ENCODE data around the gene VMO1. TPM values are rescaled to one million over a fixed set of nuclear protein-coding genes. Genes with fewer than 3 reads are reported as not detected.

The VMO1 gene
- polyA plus RNA-seq, 3 donors, result 0.39 to 0.74 (median 0.65) TPM

DNA sequence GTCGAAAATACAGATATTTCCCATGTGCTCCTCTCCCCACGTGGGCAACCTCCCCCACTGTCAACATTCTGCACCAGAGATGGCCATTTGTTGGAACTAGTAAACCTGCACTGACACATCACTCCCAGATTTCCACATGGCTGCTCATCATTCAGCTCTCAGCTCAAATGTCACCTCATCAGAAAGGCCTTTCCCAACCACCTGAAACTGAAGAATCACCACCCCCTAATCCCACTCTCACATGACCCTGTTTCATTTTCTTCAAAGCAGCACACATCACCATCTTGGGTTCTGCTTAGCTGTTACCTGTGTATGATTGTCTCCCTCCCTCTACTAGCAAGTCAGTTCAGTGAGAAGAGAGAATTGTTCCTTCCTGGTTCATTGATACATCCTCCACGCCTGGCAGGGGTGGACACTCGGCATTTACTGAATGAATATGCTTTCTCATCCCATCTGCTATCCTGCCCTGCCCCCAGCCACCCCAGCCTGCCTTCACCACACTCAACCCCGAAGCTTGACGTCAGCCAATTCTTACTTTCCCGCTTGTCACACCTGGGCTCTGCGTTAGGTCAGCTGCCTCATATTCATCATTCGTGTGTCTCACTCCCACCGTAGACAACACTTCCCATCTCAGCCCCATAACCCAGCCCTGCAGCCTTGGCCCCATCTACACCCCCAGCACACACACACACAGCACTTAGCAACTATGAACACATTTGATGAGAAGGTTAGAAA lies 14.5 kb upstream of the VMO1 start:
- DNase-seq, result no peak

DNA sequence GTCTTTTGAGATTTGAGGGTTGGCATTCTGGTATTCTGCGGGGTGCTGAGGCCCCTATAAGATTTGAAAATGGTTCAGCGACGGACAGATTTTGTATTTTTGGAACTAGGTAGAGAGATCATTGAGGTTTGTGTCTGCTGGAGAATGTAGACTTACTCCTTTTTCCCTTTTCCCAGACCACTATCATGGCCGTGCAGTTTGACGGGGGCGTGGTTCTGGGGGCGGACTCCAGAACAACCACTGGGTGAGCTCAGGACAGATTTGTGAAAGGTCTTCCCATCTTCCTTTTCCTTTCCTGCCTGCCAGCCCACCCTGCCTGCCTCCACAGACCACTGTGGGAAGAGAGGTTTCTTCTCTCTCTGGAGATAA lies 10.4 kb upstream of the VMO1 start:
- DNase-seq, result no peak

DNA sequence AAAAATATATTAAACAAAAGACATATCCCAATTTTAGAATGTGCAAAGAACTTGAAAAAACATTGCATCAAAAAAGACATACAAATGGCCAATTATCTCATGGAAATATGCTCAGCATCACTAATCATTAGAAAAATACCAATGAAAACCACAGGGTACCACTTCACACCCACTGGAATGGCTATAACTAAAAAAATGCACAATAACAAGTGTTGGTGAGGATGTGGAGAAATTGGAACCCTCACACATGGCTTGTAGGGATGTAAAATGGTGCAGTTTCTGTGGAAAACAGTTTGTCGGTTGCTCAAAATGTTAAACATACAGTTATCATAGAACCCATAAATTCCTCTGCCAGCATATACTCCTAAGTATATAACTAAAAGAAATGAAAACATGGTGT lies 9.0 kb upstream of the VMO1 start:
- DNase-seq, result no peak

DNA sequence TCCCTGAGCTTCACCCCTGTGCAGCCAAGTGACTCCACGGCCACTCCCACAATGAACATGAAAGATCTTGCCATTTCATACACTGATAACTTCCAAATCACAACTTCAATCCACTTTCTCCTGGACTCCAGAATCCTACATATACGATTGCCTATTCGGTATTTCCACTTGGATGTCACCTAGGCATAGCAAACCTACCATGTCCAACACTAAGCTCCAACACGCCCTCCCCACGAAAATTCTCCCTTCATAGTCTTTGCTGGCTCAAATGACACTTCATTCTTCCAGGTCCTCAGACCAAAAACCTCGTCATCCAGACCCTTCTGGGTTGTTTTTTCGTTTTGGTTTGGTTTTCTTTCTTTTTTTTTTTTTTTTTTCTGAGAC lies 4.5 kb upstream of the VMO1 start:
- DNase-seq, result no peak

DNA sequence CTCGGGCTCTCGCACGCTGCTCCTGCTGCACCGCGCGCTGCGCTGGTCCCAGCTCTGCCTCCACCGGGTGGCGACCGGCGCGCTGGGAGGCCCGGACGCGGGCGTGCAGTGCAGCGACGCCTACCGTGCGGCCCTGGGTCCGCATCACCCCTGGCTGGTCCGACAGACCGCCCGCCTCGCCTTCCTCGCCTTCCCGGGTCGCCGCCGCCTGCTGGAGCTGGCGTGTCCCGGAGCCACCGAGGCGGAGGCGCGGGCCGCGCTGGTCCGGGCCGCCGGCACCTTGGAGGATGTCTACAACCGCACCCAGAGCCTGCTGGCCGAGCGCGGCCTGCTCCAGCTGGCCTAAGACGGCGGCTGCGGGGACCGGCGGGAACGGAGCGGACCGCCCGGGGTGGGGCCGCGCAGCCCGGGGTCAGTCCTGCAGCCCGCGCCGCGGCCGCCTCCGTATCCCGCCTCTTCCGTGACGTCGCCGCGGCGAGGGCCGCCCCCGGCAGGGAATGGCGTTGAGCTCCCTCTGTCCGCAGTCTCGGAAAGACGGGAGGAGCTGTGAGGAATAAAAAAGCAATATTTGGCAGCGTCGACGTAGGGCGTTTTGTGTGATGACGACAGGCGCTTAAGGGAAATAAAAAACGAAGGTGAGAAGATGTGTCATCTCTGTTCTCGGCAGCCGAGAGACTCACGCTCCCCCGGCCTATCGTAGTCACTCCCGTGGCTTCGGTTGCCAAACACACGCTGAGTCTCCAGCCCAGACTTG lies 4.0 kb upstream of the VMO1 start:
- DNase-seq, result peak; percentile 82

DNA sequence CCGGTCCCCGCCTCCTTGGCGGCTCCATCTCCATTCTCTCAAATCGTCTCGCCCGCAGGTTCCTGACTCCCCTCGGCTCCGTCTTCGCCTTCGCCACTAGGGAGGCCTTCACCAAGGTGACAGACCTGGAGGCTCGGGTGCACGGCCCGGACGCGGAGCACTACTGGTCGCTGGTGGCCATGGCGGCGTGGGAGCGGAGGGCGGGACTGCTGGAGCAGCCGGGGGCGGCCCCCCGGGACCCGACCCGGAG lies 3.5 kb upstream of the VMO1 start:
- DNase-seq, result no peak

DNA sequence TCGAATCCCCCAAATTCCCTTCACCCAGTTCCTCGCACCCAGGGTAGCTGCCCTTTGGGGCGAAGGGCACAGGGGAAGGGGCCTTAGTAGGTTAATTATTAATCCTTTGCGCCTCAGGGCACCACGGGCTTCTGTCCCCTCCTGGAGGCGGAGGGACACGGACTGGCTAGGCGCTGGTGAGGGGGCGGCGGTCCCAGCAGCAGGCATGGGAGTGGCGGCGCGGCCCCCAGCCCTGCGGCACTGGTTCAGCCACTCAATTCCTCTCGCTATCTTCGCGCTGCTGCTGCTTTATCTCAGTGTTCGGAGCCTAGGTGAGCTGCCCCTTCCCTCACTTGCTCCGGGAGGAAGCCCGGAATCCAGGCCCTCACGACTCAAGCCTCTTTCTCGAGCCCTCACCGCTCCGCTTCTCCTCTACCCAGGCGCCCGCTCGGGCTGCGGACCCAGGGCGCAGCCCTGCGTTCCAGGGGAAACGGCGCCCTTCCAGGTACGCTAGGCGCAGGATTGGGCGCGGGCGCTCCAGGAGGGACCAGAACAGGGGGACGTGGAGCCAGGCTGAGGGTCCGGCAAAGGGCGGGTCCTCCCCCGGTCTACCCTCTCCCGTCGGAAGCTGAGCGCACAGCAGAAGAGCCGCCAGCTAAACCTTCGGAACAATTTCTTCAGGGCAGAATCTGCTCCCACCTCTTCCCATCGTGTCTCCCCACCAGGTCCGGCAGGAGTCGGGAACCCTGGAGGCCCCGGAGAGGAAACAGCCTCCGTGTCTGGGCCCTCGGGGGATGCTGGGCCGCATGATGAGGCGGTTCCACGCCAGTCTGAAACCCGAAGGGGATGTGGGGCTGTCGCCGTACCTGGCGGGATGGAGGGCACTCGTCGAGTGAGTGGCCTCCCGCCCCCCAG lies 2.9 kb upstream of the VMO1 start, which contains the start of gene GLTPD2:
GLTPD2 (plus strand) TSS at position 158 of the 894 bp plus-strand sequence; CDS start at position 206, 48 bp downstream.
- no peak for DNase-seq

DNA sequence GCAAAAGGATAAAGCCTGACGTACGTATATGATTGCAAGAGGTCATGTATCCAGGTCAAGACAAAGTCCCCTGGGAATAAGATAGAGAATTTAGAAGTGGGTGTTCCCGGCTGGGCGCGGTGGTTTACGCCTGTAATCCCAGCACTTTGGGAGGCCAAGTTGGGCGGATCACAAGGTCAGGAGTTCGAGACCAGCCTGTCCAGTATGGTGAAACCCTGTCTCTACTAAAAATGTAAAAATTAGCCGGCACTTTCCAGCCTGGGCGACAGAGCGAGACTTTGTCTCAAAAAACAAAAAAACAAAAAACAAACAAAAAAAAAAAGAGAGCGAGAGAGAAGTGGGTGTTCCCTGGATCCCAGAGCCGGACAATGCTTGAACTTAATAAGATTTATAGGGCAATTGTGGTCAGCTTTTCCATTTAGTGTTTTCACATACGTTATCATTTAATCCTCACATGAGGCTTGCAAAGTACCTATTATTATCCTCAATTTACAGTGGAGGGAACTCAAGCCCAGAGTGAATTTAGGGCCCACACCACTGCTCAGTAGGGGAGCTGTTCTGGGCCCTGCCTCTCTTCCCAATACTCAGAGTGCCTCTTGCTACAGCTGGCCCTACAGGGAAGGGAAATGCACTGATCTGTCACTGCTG lies 2.1 kb upstream of the VMO1 start:
- no peak for DNase-seq

DNA sequence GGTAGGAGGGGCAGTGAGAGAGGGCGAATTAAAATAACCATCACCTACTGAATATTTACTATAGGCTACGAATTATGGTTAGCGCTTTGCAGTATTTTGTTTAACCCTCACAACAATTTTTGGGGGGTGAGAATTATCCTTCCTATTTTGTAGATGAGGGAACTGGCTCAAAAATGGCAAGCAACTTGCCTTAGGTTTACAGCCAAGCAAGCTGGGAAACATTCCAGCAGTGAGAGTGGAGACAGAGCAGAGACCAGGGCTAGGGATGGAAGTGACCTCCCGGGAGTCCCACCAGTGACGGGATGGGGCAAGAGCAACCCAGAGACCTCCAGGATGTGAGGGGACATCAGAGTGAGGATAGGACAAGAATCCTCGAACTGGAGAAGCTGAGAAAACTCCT lies 352 bp upstream of the VMO1 start:
- no peak for DNase-seq

DNA sequence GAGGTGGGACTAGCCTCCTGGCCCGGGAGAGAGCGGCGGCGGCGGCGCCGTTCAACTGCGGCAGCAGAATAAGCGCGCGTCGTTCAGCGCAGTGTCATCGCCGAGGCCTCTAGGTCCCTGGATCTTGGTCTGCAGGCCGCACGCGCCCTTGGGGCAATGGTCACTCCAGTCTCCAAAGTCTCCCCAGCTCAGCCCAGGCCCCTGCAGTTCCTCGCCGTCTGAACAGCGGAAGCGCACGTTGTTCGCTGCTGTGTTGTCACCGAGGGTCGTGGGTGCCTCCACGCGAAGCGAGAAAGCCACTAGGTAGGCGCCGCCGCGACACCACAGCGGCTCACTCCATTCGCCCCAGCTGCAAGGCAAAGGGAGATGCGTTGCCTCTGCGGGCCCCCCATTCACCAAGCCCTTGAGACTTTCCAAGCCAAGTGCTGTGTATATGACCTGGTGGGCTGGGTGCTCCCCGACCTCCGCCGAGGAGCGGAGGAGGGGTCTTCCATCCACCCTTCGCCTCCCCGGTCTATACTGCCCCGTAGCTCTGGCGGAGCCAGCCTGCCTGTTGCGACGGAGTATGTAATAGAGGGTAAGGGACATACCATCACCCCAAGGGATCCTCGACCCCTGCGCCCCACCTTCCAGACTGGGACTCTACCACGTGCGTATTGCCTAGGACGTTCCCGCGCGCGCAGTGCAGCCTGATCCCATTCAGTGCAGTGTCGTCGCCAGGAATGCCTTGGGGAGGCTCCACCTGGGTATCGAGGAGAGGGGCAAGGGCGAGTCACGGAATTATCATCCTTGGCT lies 656 bp downstream of the VMO1 start:
- DNase-seq, result no peak

DNA sequence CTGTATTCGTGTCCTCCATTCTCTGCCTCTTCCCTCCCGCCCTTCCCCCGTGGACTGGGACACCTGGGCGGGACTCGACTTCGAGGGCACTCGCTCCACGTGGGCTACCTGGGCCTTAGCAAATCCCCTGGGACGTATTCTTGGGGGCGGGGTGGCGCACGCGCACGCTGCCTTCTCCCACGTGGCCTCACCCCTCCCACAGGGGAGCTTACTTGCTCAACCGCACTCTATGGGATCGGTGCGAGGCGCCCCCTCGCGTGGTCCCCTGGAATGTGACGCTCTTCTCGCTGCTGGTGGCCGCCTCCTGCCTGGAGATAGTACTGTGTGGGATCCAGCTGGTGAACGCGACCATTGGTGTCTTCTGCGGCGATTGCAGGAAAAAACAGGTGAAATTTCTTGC lies 3.5 kb downstream of the VMO1 start:
- DNase-seq, result no peak

DNA sequence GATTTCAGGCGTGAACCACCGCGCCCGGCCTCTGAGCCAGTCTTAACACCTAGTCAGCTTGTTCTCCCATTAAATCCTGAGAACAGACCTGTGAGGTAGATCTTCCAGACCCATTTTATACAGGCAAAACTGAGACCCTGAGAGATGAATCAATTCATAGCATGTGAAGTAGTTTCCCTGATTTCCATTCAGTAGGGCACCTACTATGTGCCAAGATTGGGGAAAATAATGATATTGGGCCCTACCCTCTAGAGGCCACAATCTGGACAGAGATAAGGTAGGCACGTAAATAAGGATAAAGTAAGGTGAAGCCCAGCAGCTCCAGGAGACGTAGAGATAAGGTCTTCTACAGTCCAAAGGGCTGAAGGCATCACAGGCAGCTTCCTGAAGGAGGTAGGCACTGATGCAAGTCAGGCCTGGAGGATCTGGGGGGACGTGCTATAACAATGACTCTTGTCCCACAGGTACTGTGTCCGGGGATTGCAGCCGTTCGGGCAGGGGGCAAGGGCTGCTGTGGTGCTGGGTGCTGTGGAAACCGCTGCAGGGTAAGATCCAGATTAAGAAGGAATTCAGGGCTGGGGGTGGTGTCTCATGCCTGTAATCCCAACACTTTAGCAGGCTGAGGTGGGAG lies 5.7 kb downstream of the VMO1 start:
- no peak for DNase-seq

DNA sequence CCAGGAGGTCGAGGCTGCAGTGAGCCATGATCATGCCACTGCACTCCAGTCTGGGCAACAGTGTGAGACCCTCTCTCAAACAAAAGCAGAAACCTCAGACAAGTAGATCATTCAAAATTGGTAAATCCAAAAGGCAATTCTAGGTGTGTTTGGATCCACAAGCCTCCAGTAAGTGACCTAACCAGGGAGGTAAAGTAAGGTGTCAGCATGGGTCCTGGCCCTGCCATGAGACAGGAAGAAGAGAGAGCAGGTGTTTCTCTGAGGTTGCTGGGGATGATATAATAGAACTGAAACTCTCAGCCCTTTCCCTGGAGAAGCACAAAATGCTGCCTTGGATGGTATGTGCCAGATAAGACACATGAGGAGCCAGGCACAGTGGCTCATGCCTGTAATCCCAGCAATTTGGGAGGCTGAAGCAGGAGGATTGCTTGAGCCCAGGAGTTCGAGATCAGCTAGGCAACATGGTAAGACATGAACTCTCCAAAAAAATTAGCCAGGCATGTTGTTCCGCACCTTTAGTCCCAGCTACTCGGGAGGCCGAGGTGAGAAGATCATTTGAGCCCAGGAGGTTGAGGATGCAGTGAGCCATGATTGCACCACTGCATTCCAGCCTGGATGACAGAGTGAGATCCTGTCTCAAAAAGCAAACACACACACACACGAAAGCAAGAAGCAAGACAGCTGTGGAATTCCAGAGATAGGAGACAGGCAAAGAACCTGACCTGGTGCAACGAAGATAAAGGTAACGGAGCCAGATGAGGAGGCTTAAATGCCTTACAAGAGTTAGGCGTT lies 8.0 kb downstream of the VMO1 start:
- no peak for DNase-seq

DNA sequence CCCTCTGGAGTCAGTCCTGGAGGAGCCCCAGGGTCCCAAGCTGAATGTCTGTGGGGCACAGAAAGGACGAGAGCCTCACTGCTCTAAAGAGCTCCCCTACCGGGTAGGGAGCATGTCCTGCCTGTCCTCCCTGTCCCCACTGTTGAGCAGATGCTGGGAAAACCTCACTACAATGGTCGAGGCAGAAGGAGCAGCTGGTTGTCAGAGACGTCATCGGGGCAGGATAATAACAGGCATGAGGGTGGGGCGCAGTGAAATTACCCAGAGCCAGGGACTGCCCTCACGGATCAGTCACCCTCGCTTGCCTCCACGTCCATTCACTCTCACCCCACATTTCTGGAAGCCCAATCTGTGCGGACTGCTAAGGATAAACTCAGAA lies 13.9 kb downstream of the VMO1 start:
- DNase-seq, result no peak

DNA sequence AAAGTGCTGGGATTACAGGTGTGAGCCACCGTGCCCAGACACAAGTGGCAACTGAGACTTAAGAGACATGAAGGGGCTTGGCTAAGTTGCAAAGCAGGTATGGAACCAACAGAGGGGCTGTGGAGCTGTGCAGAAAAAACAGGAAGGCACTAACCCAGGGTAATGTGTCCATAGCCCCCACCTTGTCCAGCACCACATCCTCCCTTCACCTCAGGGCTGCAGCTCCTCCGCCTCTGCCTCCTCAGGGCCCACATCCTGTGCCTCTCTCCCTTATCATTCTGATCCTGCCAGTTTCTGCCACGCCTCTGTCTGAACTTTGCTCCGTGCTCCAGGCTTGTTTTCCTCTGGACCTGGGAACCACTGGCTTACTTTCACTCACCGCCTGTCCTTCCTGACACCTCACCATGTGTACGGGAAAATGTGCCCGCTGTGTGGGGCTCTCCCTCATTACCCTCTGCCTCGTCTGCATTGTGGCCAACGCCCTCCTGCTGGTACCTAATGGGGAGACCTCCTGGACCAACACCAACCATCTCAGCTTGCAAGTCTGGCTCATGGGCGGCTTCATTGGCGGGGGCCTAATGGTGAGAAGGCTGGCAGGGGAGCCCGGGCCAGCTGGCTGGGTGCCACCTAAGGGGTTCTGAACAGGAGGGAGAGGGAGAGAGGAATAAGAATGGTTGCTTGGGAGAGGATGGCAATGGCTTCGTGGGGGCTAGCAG lies 14.5 kb downstream of the VMO1 start, which contains the start of gene TM4SF5:
TM4SF5 (plus strand) TSS at position 368 of the 716 bp plus-strand sequence; CDS start at position 405, 37 bp downstream.
- DNase-seq, result no peak

DNA sequence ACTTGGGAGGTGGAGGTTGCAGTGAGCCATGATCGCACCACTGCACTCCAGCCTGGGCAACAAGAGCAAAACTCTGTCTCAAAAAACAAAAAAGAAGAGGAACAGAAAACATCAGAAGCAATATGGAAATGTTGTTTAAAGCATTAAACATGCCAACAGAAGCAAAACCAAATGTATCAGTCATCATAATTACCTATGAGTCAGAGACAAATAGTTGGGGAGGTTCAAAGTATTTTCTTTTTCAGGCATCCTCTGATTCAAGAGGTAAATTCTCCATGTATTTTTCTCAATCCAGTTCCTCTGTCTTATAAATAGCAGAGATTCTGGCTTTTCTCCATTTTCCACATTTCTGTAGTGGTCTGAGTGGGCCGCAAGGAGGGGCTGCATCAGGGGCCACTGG lies 16.5 kb downstream of the VMO1 start:
- no peak for DNase-seq

DNA sequence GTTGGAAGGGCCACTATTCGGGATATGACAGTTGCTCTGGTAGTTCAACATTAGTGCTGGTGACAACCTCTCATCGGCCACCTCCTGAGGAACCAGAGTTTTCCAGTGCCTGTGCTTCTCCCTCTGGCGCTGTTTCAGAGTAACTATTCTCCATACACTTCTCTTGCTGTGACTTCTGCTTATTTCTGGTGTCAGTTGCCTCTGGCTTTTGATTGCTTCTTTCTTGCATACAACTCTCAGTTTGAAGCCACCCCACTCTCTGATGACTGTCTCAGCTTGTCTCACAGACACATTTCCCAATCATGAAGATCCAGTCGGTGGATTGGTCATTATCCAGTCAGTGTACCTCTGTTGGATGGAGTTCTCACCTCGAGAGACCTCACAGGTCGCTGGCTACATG lies 17.9 kb downstream of the VMO1 start:
- DNase-seq, result no peak

DNA sequence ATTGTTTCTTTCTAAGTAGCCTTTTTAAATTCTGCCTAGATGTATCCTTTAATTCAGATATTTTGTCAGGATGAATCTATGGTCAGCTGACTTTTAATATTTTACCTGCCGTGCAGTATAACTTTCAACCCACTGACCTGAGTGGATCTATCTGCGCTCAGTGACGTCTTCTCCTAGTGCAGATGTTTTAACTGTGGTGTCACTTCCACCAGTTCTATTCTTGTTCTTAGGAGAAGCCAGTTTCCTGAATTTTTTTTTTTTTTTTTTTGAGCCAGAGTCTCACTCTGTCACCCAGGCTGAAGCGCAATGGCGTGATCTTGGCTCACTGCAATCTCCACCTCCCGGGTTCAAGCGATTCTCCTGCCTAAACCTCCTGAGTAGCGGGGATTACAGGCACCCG lies 19.4 kb downstream of the VMO1 start:
- DNase-seq, result no peak

DNA sequence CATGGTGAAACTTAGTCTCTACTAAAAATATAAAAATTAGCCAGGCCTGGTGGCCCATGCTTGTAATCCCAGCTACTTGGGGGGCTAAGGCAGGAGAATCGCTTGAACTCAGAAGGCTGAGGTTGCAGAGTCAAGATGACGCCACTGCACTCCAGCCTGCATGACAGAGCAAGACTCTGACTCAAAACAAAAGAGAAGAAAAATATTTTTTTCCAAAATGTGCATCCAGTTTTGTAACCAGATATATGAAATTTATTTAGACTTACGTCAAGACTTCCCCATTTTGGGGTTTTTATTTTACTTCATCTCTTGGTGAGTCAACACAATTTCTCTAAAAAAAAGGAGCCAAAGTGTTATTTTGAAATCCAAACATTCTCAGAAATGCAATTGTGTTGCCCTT lies 20.0 kb downstream of the VMO1 start:
- DNase-seq, result no peak
